Measurements from ENCODE around the gene SLC2A9.

DNA sequence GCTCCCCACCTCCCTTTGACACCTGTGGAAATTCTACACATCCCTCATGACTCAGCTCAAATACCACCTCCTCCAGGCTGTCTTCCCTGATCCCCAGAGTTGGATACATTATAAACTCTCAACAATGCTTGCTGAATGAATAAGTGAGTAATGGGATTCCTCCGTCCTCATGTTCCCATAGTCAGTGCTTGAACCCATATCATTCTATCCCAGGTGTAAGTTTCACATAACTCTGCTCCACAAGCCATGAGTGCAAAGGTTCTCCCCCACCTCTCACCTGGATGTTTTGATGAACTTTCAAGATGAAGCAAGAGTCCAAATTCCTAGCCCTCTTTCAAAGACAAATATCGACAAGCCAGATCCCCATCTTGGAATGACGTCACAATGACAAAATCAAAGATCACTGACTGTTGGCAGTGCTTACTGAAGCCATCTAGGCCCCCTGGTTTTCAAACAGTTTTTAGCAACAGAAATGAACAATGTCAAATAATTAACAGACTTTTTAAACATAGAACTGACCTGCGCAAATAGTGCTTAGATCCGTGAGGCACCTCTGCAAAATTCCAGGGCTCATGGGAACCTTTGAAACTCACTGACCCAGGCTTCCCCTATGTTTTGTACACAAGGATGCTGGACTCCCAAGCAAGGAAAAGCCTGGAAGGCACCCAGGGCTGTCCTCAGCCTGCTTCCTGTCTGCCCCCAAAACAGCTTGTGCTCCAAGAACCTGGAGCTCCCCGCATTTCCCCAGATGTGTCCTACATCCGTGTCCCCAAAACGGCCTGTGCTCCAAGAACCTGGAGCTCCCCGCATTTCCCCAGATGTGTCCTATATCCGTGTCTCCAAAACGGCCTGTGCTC is 4.0 kb downstream of the SLC2A9 start:
- TF ChIP-seq POLR2A (IDR thresholded peaks at IDR 0.05), result no peak
- TF ChIP-seq, protein P1, sequence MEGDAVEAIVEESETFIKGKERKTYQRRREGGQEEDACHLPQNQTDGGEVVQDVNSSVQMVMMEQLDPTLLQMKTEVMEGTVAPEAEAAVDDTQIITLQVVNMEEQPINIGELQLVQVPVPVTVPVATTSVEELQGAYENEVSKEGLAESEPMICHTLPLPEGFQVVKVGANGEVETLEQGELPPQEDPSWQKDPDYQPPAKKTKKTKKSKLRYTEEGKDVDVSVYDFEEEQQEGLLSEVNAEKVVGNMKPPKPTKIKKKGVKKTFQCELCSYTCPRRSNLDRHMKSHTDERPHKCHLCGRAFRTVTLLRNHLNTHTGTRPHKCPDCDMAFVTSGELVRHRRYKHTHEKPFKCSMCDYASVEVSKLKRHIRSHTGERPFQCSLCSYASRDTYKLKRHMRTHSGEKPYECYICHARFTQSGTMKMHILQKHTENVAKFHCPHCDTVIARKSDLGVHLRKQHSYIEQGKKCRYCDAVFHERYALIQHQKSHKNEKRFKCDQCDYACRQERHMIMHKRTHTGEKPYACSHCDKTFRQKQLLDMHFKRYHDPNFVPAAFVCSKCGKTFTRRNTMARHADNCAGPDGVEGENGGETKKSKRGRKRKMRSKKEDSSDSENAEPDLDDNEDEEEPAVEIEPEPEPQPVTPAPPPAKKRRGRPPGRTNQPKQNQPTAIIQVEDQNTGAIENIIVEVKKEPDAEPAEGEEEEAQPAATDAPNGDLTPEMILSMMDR (IDR thresholded peaks at IDR 0.05), result peak in 1 of 4 donors; percentile 33
